Measurements from ENCODE around the gene RXRB.

DNA sequence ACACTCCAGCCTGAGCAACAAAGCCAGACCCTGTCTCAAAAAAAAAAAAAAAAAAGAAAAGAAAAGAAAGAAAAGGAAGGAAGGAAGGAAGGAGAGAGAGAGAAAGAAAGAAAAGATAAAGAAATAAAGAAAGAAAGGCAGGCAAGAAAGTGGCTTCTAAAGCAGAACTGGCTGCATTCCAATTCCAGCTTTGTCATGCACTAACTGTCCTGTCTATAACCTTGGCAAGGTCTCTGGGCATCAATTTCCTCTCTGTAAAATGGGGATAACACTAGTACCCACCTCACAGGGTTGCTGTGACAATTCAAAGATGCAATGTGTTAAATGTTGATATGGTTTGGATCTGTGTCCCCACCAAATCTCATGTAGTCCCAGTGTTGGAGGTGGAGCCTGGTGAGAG is 35.9 kb upstream of the RXRB start:
- TF ChIP-seq, protein P1, sequence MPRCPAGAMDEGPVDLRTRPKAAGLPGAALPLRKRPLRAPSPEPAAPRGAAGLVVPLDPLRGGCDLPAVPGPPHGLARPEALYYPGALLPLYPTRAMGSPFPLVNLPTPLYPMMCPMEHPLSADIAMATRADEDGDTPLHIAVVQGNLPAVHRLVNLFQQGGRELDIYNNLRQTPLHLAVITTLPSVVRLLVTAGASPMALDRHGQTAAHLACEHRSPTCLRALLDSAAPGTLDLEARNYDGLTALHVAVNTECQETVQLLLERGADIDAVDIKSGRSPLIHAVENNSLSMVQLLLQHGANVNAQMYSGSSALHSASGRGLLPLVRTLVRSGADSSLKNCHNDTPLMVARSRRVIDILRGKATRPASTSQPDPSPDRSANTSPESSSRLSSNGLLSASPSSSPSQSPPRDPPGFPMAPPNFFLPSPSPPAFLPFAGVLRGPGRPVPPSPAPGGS (IDR thresholded peaks at IDR 0.05; ENCODE audit: borderline replicate concordance, insufficient read depth, low read depth, low read length, poor library complexity, severe bottlenecking): no peak
- TF ChIP-seq BHLHE40 (IDR thresholded peaks at IDR 0.05; ENCODE audit: borderline replicate concordance in 1 of 2, low read depth in 2 of 2, low read length in 1 of 2) (no peak), EGR1 (IDR thresholded peaks at IDR 0.05; ENCODE audit: borderline replicate concordance in 1 of 2, low read depth in 2 of 2, low read length in 2 of 2) (no peak), EP300 (IDR thresholded peaks at IDR 0.05; ENCODE audit: borderline replicate concordance in 1 of 2, control insufficient read depth in 1 of 2, low read depth in 2 of 2, low read length in 2 of 2) (no peak), NRF1 (conservative IDR thresholded peaks at IDR 0.05; ENCODE audit: low read depth, low read length) (no peak), GABPA (IDR thresholded peaks at IDR 0.05; ENCODE audit: low read depth) (no peak), TCF7 (IDR thresholded peaks at IDR 0.05; ENCODE audit: borderline replicate concordance) (no peak), RAD51 (IDR thresholded peaks at IDR 0.05) (no peak), POLR2AphosphoS5 (IDR thresholded peaks at IDR 0.05; ENCODE audit: low read length) (no peak)
- TF ChIP-seq, protein P2, sequence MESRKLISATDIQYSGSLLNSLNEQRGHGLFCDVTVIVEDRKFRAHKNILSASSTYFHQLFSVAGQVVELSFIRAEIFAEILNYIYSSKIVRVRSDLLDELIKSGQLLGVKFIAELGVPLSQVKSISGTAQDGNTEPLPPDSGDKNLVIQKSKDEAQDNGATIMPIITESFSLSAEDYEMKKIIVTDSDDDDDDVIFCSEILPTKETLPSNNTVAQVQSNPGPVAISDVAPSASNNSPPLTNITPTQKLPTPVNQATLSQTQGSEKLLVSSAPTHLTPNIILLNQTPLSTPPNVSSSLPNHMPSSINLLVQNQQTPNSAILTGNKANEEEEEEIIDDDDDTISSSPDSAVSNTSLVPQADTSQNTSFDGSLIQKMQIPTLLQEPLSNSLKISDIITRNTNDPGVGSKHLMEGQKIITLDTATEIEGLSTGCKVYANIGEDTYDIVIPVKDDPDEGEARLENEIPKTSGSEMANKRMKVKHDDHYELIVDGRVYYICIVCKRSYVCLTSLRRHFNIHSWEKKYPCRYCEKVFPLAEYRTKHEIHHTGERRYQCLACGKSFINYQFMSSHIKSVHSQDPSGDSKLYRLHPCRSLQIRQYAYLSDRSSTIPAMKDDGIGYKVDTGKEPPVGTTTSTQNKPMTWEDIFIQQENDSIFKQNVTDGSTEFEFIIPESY (IDR thresholded peaks at IDR 0.05): no peak

All from GM12878 (cell line).